Type B pancreatic cell (in vitro differentiated cells): ENCODE data around the gene C7orf33. TPM values are rescaled to one million over a fixed set of nuclear protein-coding genes. Genes with fewer than 3 reads are reported as not detected.

Experiments used
- DNase-seq: peaks from one replicate; pipeline ENCODE4 v3.0.0; 2021; ENCODE audit warnings: mixed read lengths; ENCODE audit not compliant: unreplicated experiment; ENCODE audit errors: extremely low spot score
- H3K27ac Mint-ChIP-seq: 2 replicates; pipeline ENCODE4 v1.8.0; 2021; ENCODE audit warnings: mild to moderate bottlenecking, mixed read lengths
- H3K27me3 Mint-ChIP-seq: 2 replicates; pipeline ENCODE4 v1.8.0; 2021; ENCODE audit warnings: mixed read lengths
- H3K36me3 Mint-ChIP-seq: 2 replicates; pipeline ENCODE4 v1.8.0; 2021; ENCODE audit warnings: mixed read lengths
- H3K4me1 Mint-ChIP-seq: one replicate; pipeline ENCODE4 v1.8.0; 2021; ENCODE audit warnings: mixed read lengths; ENCODE audit not compliant: unreplicated experiment
- H3K4me3 Mint-ChIP-seq: 2 replicates; pipeline ENCODE4 v1.8.0; 2021; ENCODE audit warnings: mild to moderate bottlenecking, mixed read lengths
- H3K9me3 Mint-ChIP-seq: 2 replicates; pipeline ENCODE4 v1.8.0; 2021; ENCODE audit warnings: mixed read lengths
- CTCF ChIP-seq: fragments of 200-600 bp; sonication (generic); conservative IDR thresholded peaks from 2 replicates; pipeline ENCODE4 v1.5.0; 2021; ENCODE audit warnings: antibody characterized with exemption, mild to moderate bottlenecking
- total RNA-seq: library from RNA; stranded (reverse); gene quantifications from 2 replicates; pipeline ENCODE4 v1.2.1, GENCODE V29; 2021; ENCODE audit warnings: low replicate concordance

C7orf33 gene
- total RNA-seq, 1 donor from 2014 or later, result not detected

- TF ChIP-seq CTCF, result no peak
- Mint-ChIP-seq H3K27me3 (peaks cover 9% of the 10 kb centered on the region), H3K36me3 (peaks cover 3% of the 10 kb centered on the region), H3K9me3 (peaks cover 5% of the 10 kb centered on the region), H3K27ac (no peak overlapping the region), H3K4me3 (no peak overlapping the region), H3K4me1 (no peaks in the 10 kb centered on the region)
- no peak for DNase-seq
Observed at GRCh38 chr7:148546857-148547256, 43.7 kb upstream of the C7orf33 start.

GRCh38 chr7:148547951-148548350 lies 42.6 kb upstream of the C7orf33 start:
- no peak overlapping the region for H3K27ac Mint-ChIP-seq
- peaks cover 6% of the 10 kb centered on the region for H3K27me3 Mint-ChIP-seq
- no peaks in the 10 kb centered on the region for H3K4me1 Mint-ChIP-seq

GRCh38 chr7:148553979-148554378 lies 36.6 kb upstream of the C7orf33 start:
- DNase-seq, result no peak
- Mint-ChIP-seq H3K9me3 (no peaks in the 10 kb centered on the region), H3K36me3 (no peaks in the 10 kb centered on the region), H3K27me3 (peaks cover 2% of the 10 kb centered on the region), H3K27ac (no peak overlapping the region), H3K4me1 (no peaks in the 10 kb centered on the region), H3K4me3 (no peak overlapping the region)
- TF ChIP-seq CTCF, result no peak

More at GRCh38 chr7:148547951-148548350, 42.6 kb upstream of the C7orf33 start:
- peaks cover 5% of the 10 kb centered on the region for H3K9me3 Mint-ChIP-seq
- TF ChIP-seq CTCF, result no peak
- peaks cover 3% of the 10 kb centered on the region for H3K36me3 Mint-ChIP-seq
- H3K4me3 Mint-ChIP-seq, result no peak overlapping the region
- no peak for DNase-seq

- H3K27me3 Mint-ChIP-seq, result peaks cover 2% of the 10 kb centered on the region
- no peaks in the 10 kb centered on the region for H3K9me3 Mint-ChIP-seq
- no peaks in the 10 kb centered on the region for H3K4me1 Mint-ChIP-seq
- H3K27ac Mint-ChIP-seq, result no peak overlapping the region
- H3K4me3 Mint-ChIP-seq, result no peak overlapping the region
- no peaks in the 10 kb centered on the region for H3K36me3 Mint-ChIP-seq
- no peak for TF ChIP-seq CTCF
- no peak for DNase-seq
Observed at GRCh38 chr7:148556892-148557291, 33.7 kb upstream of the C7orf33 start.

GRCh38 chr7:148558914-148559313 lies 31.7 kb upstream of the C7orf33 start:
- Mint-ChIP-seq H3K36me3 (no peaks in the 10 kb centered on the region), H3K9me3 (no peaks in the 10 kb centered on the region), H3K27ac (no peak overlapping the region), H3K4me1 (no peaks in the 10 kb centered on the region), H3K4me3 (no peak overlapping the region), H3K27me3 (no peaks in the 10 kb centered on the region)
- no peak for TF ChIP-seq CTCF
- DNase-seq, result no peak

- DNase-seq, result no peak
- no peaks in the 10 kb centered on the region for H3K9me3 Mint-ChIP-seq
- H3K27ac Mint-ChIP-seq, result peak overlapping the region; percentile 35
- no peaks in the 10 kb centered on the region for H3K27me3 Mint-ChIP-seq
- no peak for TF ChIP-seq CTCF
- no peaks in the 10 kb centered on the region for H3K4me1 Mint-ChIP-seq
- no peaks in the 10 kb centered on the region for H3K36me3 Mint-ChIP-seq
- peak overlapping the region; percentile 2 for H3K4me3 Mint-ChIP-seq
Observed at GRCh38 chr7:148561099-148561498, 29.5 kb upstream of the C7orf33 start.
